Hepatic stellate cell (primary cell): ENCODE data around the gene UBASH3A.

Experiments used
- DNase-seq: peaks from one replicate; pipeline ENCODE4 v3.0.0; 2011; ENCODE audit warnings: low spot score

The UBASH3A gene

GRCh38 chr21:42430521-42430920, 26.8 kb downstream of the UBASH3A start:
- DNase-seq, result no peak

- no peak for DNase-seq
These were observed 27.5 kb downstream of the UBASH3A start for GRCh38 chr21:42431196-42431595.

DNA sequence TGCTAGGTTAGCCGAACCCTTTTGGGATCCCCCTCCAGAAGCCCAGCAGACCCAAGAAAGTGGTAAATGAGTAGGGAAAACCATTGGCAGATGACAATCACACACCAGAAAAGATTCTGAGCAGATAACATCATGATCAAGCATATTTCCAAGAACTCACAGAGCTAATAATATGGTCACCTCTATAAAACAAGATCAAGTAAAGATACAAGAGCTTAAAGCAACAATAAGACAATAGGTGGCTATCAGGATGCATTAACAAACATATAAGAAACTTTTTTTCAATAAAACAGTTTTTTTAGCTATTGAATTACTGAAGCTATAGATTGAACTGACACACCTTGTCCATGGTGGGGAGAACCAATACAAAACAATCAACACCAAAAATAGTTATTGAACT, 29.0 kb downstream of the UBASH3A start:
- no peak for DNase-seq

DNA sequence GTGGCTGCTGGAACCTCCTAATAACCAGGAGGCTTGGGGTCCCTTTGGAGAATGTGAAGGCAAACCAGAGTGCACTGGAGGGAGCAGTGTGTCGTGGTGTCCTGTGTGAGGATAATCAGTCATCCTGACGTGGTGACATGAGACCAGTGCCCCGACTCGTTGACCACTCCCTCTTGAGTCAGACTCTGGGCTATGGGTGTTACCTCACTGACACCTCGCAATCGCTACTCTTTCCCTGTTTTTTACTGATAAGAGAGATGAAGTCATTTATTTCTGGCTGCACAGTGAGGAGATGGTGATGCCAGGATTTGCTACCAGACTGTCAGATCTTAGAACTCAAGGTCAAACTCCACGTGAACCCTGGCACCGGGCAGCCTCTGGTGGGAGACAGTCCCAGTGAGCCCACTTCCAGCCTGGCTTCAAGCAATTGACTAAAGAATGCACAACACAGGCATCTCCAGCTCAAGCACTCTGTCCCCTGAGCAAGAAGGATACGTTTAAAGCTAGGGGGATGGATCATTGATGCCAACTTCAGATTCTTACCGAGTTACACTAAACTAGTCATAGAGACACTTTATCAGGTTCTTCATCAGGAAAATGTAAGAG, 30.3 kb downstream of the UBASH3A start:
- DNase-seq, result no peak

- no peak for DNase-seq
These were observed 31.2 kb downstream of the UBASH3A start for GRCh38 chr21:42434884-42435283.

GRCh38 chr21:42435401-42435800, 31.7 kb downstream of the UBASH3A start:
- DNase-seq, result no peak

DNA sequence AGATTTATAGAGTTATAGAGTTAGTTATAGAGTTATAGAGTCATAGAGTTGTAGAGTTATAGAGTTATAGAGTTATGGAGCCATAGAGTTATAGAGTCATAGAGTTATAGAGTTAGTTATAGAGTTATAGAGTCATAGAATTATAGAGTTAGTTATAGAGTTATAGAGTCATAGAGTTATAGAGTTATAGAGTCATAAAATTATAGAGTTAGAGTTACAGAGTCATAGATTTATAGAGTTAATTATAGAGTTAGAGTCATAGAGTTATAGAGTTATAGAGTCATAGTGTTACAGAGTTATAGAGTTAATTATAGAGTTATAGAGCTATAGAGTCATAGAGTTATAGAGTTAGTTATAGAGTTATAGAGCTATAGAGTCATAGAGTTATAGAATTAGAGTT, 32.1 kb downstream of the UBASH3A start:
- DNase-seq, result no peak

GRCh38 chr21:42436914-42437313, 33.2 kb downstream of the UBASH3A start:
- DNase-seq, result no peak

DNA sequence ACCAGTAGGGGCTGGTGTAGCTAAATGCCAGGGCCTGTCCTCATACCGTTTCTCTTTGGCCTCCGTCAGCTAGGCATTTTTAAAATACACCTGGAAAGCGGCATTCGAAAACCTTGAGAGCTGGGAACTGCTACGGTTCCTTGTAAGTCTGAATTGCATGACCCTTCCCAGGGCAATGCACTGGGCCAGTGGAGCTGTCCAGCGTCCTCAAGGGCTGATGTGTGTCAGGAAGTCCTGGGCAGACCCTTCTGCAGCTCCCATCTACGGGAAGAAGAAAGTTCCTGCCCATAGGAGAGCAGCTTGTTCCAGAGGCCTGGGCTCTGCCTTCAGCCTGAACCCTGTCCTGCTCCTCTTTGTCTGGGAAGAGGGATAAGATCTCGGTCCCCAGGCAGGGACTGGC, 34.1 kb downstream of the UBASH3A start:
- DNase-seq, result no peak

DNA sequence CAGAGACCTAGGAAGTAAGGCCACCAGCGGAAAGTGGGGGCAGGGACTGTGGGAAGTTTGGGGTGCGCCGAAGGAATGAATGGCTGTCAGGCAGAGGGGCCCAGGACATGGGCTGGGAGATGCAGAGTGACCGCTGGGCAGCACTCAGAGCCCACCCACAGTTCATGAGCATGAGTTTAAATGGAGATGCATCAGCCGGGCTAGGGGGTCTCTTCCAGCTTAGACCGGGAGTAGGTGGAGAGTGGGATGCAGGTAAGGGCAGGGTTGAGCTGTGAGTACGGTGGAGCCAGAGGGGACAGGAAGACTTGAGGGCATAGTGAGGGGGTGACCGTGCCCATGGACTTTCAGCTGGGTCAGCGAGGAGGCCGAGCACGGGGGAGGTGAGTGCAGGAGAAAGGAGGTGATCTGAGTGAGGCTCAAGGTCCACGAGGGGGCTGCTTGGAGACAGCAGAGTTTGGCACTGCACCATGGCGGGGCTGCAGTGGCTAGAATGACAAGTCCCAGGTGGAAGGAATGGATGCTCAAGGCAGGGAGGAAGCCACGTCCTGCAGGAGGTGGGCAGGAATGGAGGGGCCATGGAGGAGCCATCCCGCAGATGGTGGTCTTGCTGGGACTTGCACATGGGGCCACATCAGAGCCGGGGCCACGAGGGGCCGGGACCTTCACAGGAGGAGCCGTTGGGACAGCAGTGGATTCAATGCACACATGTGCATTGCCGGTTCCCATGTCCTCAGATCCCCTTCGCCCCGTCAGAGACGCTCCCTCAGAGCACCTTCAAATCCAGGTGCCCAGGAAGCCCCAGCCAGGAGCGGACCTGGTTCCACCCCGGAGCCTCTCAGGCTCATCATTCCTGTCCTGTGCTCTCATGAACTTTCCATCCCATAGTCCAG, 34.9 kb downstream of the UBASH3A start:
- DNase-seq, result no peak

DNA sequence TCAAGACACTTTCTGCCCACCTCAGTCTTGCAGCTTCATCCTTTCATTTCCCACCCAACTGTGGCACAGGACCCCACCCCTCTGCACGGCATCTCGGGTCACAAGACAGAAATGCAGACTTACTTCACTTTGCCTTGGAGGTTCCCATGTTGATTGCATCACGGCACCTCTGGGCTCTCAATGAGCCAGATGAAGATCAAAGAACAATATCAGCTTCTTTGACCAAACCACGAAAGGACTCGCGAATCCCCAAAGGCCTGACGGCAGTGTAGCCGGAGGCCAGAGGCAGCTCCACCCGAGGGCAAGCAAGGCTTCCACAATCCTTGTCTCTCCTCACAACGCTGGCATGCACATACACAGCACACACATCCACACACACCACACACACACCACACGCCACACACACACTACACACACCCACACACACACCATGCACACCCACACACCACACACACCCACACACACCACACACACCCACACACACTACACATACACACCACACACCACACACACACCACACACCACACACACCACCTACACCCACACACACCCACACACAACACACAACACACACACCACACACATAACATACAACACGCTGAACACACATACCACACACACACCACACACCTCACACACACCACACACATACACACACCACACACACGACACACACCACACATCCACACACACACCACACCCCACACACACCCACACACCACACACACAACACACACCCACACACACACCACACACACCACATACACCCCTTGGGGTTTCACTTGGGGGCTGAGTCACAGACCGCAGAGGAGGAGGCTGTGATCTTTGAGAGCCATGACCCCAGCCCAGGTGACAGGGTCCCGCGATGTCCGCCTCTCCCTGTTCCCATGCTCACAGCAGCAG, 35.8 kb downstream of the UBASH3A start:
- no peak for DNase-seq

DNA sequence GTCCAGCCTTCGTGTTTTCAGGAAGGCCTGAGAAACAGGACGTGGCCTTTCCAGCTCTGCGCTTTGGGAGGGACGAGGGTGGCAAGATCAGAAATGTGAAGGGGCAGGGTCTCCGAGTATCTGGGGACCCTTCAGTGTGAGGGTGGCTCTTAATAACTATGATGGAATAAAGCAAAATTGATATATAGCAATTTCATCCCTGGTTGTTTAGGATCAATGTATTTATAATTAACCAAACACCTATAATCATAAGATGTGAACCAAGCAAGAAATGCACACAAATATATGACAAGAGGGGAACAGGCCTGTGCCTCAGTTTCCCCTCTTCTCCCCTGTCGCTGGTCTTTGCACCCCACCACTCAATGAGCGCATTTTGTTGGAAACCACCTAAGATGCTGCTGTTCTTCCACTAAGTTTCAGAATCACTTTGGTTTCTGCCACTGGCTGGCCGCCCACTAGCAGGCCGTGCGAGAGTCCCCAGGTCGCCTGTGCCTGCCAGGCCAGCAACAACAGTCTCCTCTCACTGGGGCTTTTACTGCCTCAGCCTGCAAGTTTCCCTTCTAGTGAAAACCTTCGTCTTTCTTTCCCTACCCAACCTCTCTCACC, 36.6 kb downstream of the UBASH3A start:
- no peak for DNase-seq

DNA sequence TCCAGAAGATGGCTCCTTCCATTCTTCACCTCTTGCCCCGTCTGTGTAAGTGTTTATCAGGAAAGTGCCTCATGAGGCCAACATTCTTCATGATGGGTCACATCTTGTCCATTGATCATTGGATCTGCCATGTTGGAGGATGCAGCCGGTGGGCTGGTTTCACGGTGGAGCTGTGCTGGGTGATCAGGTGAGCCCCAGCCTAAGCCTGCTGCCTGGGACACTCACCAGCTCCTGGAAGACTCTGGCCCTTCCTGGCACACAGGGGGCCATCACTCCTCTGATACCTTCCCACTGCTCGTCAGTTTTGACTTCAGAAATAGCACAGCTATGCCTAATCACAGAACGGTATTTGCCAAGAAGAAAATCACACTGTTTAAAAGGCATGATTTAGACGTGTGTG, 38.3 kb downstream of the UBASH3A start:
- no peak for DNase-seq

DNA sequence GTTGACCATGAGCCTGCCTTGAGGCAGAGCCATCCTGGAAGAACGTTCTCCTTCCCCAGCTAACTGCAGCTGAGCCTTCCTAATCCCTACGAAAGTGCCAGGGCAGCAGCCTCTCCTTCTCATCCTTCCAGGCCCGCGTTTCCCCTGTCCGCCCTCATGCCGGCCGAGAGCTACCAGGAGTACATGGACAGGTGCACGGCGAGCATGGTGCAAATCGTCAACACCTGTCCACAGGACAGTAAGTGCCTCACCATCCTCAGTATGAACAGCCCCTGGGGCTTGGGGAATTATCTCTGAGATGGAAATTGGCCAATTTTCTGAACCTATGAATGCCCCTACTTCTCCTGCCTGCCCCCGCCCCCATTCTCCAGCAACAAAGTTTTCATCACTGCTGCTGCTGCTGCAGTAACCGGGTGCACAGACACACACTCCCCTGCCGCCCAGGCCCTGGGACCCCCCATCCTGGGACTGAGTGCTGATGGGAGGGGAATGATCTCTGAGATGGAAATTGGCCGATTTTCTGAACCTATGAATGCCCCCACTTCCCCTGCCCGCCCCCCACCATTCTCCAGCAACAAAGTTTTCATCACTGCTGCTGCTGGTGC, 39.6 kb downstream of the UBASH3A start:
- no peak for DNase-seq

GRCh38 chr21:42443876-42444744, 40.4 kb downstream of the UBASH3A start:
- DNase-seq, result no peak

DNA sequence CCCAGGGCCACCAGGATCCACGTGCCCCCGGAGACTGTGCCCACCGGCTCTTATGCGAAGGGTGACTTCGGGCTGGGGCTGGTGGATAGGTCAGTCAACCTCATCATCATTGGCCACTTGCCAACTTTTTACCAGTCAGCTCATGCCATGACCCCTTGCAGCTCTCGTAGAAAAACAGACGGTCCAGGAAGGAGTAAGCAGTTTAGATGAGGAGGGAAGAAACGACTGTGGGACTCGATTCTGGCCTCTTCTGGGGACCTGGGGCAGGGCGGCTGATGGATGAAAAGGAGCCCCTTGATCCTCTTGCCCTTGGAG, 41.0 kb downstream of the UBASH3A start:
- DNase-seq, result no peak

DNA sequence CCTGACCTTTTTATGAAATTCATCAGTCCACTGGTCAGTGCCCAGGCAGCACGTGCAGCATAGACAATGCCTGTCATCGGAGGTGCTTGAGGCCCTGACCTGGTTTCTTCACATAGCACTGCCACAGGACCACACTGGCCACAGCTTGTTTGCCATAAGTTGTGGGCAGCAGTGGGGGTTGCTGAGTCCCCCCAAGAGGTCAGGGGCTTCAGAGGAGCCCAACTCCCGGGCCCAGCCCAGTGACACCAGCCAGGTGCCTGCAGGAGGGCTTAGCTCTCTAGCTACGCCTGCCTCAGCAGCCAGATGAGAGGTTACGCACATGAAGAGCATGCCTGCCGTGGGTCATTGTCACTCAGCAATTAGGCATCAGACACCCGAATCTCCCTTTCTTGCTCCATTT, 41.6 kb downstream of the UBASH3A start:
- no peak for DNase-seq

GRCh38 chr21:42446531-42446930, 42.8 kb downstream of the UBASH3A start:
- no peak for DNase-seq

GRCh38 chr21:42447182-42447581, 43.5 kb downstream of the UBASH3A start:
- no peak for DNase-seq

GRCh38 chr21:42447732-42448131, 44.0 kb downstream of the UBASH3A start:
- DNase-seq, result no peak

GRCh38 chr21:42448686-42449085, 45.0 kb downstream of the UBASH3A start:
- DNase-seq, result no peak
